Peyer's patch (tissue), 4 donors: ENCODE data around the gene BLCAP. TPM values are rescaled to one million over a fixed set of nuclear protein-coding genes. Genes with fewer than 3 reads are reported as not detected.

Experiments used
- DNase-seq, 3 donors: peaks; one replicate each; pipeline ENCODE4 v3.0.0-alpha.2; 2017 to 2019
- H3K27ac ChIP-seq, 4 donors: fragments of 200-600 bp; sonication (generic); one replicate each; pipeline ENCODE4 v1.5.1; 2016 to 2019
- H3K27me3 ChIP-seq, 2 donors: fragments of 200-600 bp; sonication (generic); one replicate each; pipeline ENCODE4 v1.5.1; 2019
- H3K36me3 ChIP-seq, 3 donors: fragments of 200-600 bp; sonication (generic); one replicate each; pipeline ENCODE4 v1.5.1; 2016 to 2019
- H3K4me1 ChIP-seq, 4 donors: fragments of 200-600 bp; sonication (generic); one replicate each; pipeline ENCODE4 v1.5.1; 2016 to 2019
- H3K4me3 ChIP-seq, 4 donors: fragments of 200-600 bp; sonication (generic); 1 replicate in 3 of 4; 2 replicates in 1 of 4; pipeline ENCODE4 v1.5.1; 2016 to 2019; ENCODE audit warnings: mild to moderate bottlenecking in 1 of 4
- H3K9me3 ChIP-seq, 4 donors: fragments of 200-600 bp; sonication (generic); one replicate each; pipeline ENCODE4 v1.5.1; 2016 to 2019; ENCODE audit warnings: mild to moderate bottlenecking in 1 of 4
- POLR2A ChIP-seq, 2 donors: fragments of 450-650 bp; IDR thresholded peaks; one replicate each; pipeline ENCODE4 v1.5.1; 2017; ENCODE audit warnings: antibody characterized with exemption in 2 of 2, mild to moderate bottlenecking in 2 of 2, moderate library complexity in 2 of 2
- total RNA-seq, 4 donors: library from RNA; depleted of rRNA; stranded (reverse); fragments of >200 nt; gene quantifications; one replicate each; pipeline ENCODE4 v1.1.0, GENCODE V29; 2016
- TF ChIP-seq, protein P1 (sequence below), 6 experiments: fragments of 450-650 bp in 4 of 6; fragments of 200-600 bp in 2 of 6; sonication (generic) in 1 of 6; IDR thresholded peaks; one replicate each; pipeline ENCODE4 v1.5.1; 2017 to 2019; ENCODE audit warnings: antibody characterized with exemption in 6 of 6, mild to moderate bottlenecking in 3 of 6, moderate library complexity in 1 of 6

The BLCAP gene
- total RNA-seq, 4 donors from 2014 or later = 44.6 to 129 (median 118) TPM

GRCh38 chr20:37571033-37571432, 43.4 kb upstream of the BLCAP start:
- no peak overlapping the region for H3K27ac ChIP-seq
- no peaks in the 10 kb centered on the region for H3K36me3 ChIP-seq
- H3K4me1 ChIP-seq = no peaks in the 10 kb centered on the region
- no peaks in the 10 kb centered on the region for H3K9me3 ChIP-seq
- no peak for TF ChIP-seq POLR2A (IDR thresholded peaks at IDR 0.05)
- DNase-seq = peak in 1 of 3 donors; percentile 8
- H3K27me3 ChIP-seq = no peaks in the 10 kb centered on the region
- no peak overlapping the region for H3K4me3 ChIP-seq

DNA sequence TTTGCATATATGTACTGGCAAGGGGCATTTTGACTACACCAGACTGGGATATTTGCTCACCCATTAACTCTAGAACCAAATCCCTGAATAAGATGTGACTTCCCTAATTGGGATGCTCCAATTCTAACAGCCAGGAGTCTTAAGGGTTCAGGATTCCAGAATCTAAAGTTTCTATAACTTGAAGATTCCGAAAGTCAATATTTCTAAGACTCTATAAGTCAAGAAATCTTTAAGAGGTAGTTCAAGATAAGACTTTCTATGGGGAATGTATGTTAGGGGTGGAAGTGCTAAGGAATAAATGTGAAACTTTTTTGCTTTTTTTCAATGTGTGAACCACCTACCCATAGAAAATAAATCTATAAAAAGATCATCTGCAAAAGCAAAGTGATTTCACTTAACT, 42.7 kb upstream of the BLCAP start:
- TF ChIP-seq POLR2A (IDR thresholded peaks at IDR 0.05) = no peak
- TF ChIP-seq, protein P1, sequence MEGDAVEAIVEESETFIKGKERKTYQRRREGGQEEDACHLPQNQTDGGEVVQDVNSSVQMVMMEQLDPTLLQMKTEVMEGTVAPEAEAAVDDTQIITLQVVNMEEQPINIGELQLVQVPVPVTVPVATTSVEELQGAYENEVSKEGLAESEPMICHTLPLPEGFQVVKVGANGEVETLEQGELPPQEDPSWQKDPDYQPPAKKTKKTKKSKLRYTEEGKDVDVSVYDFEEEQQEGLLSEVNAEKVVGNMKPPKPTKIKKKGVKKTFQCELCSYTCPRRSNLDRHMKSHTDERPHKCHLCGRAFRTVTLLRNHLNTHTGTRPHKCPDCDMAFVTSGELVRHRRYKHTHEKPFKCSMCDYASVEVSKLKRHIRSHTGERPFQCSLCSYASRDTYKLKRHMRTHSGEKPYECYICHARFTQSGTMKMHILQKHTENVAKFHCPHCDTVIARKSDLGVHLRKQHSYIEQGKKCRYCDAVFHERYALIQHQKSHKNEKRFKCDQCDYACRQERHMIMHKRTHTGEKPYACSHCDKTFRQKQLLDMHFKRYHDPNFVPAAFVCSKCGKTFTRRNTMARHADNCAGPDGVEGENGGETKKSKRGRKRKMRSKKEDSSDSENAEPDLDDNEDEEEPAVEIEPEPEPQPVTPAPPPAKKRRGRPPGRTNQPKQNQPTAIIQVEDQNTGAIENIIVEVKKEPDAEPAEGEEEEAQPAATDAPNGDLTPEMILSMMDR (IDR thresholded peaks at IDR 0.05) = no peak
- Histone ChIP-seq H3K9me3 (no peaks in the 10 kb centered on the region), H3K27ac (no peak overlapping the region), H3K4me1 (no peaks in the 10 kb centered on the region), H3K27me3 (no peaks in the 10 kb centered on the region), H3K4me3 (no peak overlapping the region), H3K36me3 (no peaks in the 10 kb centered on the region)
- DNase-seq = no peak

DNA sequence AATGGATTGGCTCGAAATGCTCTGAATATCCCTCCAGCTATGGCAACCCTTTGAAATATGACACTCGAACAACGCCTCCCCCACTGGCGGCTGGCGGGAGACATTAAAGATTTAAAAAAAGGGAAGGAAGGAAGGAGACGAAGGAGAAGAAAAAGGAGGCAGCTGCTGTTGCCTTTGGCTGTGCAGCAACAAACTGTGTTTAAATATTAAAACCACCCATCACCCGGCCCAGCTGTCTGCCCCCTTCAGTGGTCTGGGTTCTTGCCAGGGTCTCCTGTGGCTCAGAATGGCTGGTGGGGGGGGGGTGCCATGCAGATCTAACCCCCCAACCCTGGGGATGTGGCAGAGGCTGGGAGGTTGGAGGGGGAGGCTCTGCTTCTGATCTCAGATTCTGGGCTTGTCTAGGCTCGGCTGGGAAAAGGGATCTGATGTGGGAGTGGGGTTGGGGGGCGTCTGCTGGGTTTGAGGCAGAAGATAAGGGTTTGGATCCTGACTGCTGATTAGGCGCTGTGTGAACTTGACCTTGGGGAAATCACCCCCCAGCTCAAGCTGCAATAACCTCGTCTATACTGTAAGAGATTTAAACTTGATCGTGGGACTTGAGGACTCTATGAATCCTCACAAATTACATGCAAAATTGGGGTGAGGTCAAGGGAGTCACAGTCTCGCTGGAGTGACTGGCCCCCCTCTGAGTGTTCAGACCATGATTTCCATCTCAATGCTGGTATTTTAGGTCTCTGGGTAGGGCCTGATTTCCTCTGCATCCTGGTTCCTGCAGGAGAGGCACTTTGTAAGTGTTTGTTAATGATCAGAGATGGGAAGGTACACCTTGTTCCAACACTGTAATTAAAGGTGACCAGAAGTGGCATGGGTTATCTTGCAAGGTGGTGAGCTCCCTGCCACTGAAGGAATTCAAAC, 40.3 kb upstream of the BLCAP start:
- TF ChIP-seq, protein P1 (IDR thresholded peaks at IDR 0.05) = no peak
- TF ChIP-seq POLR2A (IDR thresholded peaks at IDR 0.05) = no peak
- H3K4me1 ChIP-seq = peaks cover 0 to 8% (median 0%) of the 10 kb centered on the region in 4 donors
- no peak overlapping the region for H3K4me3 ChIP-seq
- H3K36me3 ChIP-seq = no peaks in the 10 kb centered on the region
- H3K27ac ChIP-seq = no peak overlapping the region
- peak in 1 of 3 donors; percentile 25 for DNase-seq
- no peaks in the 10 kb centered on the region for H3K9me3 ChIP-seq
- peaks cover 0 to 4% of the 10 kb centered on the region in 2 donors for H3K27me3 ChIP-seq

- peaks cover 0 to 4% of the 10 kb centered on the region in 2 donors for H3K27me3 ChIP-seq
- no peak overlapping the region for H3K27ac ChIP-seq
- no peaks in the 10 kb centered on the region for H3K36me3 ChIP-seq
- TF ChIP-seq POLR2A (IDR thresholded peaks at IDR 0.05) = no peak
- TF ChIP-seq, protein P1 (IDR thresholded peaks at IDR 0.05) = no peak
- peak in 1 of 3 donors; percentile 24 for DNase-seq
- peaks cover 0 to 8% (median 0%) of the 10 kb centered on the region in 4 donors for H3K4me1 ChIP-seq
- no peak overlapping the region for H3K4me3 ChIP-seq
- H3K9me3 ChIP-seq = no peaks in the 10 kb centered on the region
Observed at GRCh38 chr20:37567331-37567665, 39.6 kb upstream of the BLCAP start.

GRCh38 chr20:37566590-37567330, 39.1 kb upstream of the BLCAP start:
- Histone ChIP-seq H3K27ac (no peak overlapping the region), H3K4me3 (no peak overlapping the region), H3K36me3 (no peaks in the 10 kb centered on the region), H3K9me3 (no peaks in the 10 kb centered on the region), H3K4me1 (peaks cover 0 to 8% (median 0%) of the 10 kb centered on the region in 4 donors), H3K27me3 (peaks cover 0 to 4% of the 10 kb centered on the region in 2 donors)
- TF ChIP-seq, protein P1 (IDR thresholded peaks at IDR 0.05) = no peak
- TF ChIP-seq POLR2A (IDR thresholded peaks at IDR 0.05) = no peak
- peak in 1 of 3 donors; percentile 22 for DNase-seq
